Right renal pelvis (tissue), 4 donors: ENCODE measurements around the gene NFIX. TPM values are rescaled to one million over a fixed set of nuclear protein-coding genes. Genes with fewer than 3 reads are reported as not detected.

Experiments
- DNase-seq, 4 donors: peaks; one replicate each; pipeline ENCODE4 v3.0.0-alpha.2; 2013; ENCODE audit warnings: low read depth in 4 of 4, low spot score in 3 of 4, missing footprints in 1 of 4
- polyA plus RNA-seq, 4 donors: library from polyadenylated mRNA; unstranded; fragments of 120-200 nt; gene quantifications; one replicate each; pipeline ENCODE4 v1.2.1, GENCODE V29; 2013; ENCODE audit not compliant: insufficient read length in 4 of 4

NFIX gene
- polyA plus RNA-seq, 4 donors = 18.4 to 24.8 (median 19.4) TPM

DNA sequence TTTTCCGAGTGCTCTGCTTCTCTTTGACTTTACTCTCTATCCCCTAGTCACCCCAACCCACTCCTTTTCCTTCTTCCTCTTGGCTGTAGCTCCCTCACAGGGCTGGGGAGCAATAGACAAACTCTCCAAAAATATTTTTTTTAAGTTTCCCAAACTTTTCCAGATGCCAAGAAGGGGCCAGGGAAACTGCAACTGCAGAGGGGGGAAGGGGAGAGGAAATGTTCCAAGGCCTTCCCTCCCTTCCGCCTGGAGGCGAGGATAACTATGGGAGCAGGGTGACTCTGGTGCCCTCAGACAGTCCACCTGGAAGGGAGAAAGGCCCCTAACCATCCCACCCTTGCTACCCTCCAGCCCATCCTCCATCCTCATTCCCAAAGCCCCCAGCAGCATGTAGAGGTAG lies 58.0 kb downstream of the NFIX start:
- DNase-seq = no peak

DNA sequence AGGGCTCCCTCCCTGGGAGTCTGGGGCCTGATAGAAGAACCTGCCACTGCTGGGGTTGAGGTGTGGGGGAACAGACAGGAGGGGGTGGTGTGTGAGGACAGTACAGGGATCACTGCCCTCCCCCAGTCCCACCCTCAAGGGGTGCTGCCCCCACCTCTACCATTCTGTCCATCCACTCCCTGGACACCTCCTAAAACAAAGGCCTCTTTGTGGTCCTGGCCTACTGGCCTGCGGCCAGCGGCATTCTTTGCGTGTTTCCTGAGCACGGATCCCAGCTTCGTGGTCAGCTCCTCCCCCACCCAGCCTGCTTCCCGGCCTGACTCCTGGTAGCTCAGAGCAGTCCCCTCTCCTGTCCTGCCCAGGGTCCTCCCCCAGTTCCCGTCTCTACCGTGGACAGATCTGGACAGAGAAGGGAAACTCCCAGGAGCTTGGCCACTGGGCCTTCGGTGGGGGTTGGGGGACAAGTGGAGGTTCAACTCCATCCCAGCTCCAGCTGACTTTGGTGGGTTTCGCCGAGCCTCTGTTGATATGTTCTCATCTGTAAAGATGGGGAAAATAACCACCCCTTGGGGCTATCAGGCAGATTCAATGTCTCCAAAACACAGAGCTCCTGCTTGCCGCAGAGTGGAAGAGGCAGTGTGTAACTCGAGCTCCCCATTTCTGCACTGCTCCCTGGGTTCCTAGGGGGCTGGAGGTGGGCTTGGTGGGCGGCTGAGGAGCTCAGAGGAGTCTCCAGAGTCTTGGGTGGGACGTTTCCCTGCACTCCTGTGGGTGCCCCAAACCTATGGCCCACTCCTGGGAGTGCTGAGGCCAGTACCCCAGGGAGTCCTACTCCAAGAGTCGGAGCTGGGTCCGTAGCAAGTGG lies 58.7 kb downstream of the NFIX start:
- peak; percentile 71 to 80 (median 76) for DNase-seq

DNA sequence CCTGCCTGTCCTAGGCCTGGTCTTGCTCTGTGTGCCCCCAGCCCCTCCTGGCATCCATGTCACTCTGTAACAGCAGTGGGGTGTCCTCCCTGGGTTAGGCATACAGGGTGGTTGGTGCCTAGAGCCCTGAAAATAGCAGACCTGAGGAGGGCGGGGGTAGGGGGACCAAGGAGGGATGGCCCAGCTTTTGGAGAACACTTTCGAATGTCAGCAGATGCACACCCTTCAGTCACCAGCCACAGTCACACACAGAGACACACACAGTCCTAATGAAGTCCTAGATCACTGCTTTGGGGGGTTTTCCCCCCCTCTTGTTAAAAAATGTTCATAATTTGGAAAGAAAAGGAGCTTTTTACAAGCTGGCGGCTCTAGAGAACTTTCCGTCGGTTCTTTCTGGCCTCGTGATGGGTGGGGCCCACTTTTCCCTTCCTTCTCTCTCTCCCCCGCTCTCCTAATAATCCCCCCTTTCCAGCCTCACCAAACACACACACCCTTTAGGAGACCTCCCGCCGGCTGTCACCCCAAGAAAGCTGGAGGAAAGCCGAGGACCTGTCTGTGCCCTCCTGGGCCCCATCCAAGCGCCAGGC lies 59.4 kb downstream of the NFIX start:
- no peak for DNase-seq

DNA sequence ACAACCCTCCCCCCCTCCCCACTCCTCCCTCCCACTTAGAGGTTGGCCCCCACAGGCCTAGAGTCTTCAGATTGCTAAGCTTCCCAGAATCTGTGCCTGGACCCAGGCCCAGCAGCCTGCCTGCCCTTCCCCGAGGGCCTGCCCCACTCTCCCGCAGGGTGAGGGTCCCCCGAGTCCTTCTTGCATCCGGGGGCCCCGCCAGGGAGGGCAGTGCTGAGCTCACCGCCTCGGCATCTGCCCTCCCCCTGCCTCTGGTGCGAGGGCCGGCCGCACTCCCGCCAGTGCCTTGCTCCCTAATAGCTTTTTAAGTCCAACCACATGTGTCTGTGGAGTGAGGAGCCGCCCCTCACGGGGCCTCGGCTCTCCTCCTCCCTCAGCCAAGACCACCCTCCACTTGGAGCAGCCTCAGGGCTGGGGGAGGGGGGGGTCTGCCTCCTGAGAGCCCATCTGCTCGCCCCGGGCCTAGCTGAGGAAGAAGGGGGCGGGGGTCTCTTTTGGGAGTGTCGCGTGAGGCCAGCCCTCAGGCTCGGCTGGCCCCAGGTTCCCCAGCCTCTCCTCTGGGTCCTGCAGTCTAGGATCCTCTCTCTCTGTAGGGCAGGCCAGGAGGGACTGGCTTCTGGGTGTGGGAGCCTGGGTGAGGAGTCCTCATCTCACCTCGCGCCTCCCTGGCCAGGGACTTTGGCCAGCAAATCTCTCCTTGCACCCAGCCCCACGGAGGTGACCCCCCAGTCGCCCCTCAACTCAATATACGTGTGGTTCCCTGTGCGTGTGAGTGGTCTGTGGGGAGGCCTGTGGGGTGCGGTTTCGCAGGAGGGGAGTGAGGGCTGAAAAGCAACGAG lies 60.2 kb downstream of the NFIX start:
- DNase-seq = peak in 1 of 4 donors; percentile 53

DNA sequence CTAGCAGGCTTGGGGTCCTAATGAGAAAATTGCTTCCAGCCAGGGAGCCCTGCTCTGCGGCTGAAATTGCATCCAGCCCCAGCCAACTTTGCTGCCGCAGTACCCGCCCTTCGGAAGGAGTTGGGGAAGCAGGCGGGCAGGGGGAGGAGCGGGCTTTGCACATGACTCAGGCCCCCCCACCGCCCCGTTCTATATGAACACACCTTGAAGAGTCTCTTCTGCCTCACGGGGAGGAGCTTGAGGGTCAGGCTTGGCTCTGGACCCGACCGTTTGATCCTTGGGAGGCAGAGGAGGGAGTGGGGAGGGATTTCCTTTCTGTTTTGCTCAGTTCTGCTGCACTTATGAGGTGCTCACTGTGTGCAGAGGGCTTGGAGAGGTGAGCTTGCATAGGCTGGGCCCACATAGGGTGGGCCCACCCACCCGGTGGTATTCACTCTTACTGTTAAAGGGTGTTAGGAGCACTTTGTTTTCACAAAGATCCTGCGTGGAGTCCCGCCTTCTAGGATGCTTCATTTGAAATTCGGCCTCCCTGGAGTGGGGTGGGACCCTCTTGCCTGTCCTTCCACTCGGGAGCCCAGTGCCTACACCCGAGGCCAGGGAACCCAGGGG lies 60.9 kb downstream of the NFIX start:
- DNase-seq = no peak

DNA sequence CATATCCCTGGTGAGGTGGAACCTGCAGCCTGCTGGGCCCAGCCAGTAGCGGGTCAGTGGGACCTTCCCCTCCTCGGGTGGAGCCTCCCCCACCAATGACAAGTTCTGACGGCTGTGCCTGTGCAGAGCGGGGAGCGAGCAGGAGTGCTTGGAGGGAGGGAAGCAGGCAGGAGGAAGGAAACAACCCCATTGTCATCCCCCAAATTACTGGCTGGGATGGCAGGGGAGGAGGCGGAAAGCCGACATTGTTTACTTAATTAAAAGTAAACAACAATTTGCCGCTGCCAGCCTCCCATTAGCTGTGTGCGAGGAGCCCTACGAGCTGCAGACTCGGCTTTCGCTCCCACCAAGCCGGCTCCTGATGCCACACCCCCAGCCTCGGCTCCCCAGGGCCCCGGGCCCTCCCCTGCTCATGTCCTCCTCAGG lies 61.9 kb downstream of the NFIX start:
- DNase-seq = no peak

DNA sequence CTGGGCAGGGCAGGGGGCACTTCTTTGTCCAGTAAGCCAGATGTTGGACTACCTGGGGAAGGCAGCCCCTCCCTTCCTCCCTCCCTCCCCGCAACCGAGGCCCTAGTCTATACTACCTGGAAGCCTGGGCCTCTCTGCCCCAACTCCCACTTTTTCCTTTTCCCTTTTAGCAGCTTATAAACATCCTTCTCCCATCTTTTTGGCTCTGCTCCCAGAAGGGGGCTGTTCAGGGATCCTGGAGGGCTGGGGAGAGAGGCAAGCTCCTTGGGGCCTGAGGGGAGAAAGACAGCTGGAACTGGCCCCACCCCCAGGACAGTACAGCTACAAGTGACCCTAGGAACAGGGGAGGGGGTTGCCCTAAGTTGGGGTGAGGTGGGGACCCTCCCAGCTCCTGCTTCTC lies 62.5 kb downstream of the NFIX start:
- no peak for DNase-seq

DNA sequence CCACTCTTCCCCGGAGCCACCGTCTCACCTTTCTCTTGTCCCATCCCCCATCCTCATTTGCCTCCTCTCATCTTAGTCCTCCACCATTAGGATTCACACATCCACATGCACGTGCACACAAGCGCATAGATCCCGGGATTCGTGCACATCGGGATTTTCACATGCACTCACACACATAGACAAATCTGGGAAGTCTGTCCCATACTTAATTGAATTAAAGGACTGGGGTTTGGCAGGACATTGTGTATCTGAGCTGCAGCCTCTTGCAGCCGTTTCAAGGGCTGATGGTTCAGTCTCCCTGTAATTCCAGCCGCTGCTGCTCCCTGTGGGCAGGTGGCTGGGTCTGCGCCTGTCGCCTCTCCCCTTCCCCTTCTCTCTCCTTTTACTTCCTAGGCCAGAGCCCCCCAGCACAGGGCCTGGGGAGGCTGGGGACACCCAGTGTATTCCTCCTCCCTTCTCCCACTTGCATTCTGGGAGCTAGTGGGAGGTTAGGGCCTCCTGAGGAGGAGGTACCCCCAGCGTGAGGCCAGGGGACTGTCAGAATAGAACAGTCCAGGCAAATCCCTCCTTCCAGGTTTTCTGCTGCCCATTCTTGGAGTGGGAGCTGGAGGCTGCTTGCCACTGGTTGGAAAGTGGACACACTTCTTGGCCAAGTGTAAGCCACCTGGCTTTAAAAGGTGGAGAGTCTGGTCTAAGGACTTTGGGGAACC lies 63.8 kb downstream of the NFIX start:
- DNase-seq = no peak

DNA sequence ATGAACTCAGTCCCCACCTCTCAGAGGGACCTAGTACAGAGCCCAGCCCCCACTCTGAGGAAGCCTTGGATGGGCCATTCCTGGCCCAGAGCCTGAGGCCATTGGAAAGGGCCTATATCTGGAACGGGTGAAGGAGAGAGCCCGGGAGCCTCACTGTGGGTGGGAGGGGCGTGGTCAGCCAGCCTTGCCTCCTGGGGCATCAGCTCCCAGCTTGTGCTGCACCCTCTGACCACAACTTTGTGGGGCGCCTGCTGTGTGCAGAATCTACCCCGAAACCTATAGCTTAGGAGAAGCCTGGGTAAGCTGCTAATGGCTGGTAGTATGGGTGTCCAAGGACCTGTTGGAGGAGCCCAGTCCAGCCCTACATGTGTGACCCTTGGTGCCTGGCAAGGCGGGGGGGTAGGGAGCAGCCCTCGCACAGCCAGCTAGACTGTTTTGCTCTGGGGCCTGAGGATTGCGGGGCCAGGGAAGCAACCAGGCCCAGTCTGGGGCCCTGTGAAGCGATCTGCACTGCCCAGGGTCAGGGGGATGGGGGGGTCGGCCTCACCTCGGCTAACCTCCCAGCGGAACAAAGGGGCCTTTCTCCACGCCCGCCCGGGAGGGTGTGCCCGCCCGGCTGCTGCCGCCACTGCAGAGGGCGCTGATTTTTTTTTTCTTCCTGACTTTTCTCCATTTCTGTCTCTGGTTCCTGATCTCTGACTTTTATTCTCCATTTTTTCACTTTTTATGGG lies 65.1 kb downstream of the NFIX start:
- DNase-seq = no peak

DNA sequence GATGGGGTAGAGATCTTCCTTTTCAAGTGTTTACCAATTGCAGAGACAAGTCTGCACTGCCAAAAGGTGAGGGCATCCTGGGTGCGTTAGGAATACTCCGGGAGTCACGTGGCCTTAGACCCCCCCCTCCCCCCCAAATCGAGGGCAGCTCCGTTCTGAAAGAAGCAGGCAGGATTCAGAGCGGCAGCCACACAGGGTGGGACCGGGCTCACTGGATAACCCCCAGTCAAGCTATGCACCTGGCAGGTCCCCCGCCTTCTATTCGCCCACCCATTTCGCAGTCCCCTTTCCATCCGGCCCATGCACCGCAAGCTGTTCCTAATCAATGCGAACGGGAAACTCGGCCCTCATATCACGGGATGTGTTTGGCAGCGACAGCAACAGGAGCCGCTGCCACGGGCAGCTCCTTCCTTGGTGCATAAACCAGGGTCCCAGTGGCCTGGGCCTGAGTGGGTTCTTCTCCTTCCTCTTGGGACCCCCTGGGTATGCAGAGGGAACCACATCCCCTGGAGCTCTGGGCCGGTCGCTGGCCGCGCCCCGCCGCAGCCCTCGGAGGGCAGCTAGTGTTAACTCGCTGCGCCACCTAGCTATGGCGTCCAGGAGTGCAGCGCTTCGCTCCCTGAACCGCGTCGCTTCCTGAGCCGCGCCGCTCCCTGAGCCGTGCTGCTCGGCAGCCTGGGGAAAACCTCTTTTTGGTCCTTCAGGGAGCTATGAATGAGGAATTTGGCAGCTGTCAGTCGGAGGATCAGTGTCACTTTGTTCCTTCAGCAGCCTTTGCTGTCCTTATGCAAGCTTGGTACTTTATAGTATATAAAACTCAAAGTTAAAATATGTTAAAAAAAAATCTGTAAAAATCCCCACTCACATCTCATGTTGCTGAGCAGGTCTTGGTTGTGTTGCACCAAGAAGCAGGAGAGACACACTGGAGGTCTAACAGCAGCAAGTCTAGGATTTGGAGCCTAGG lies 66.0 kb downstream of the NFIX start:
- DNase-seq = peak in 2 of 4 donors; percentile 67 to 86

DNA sequence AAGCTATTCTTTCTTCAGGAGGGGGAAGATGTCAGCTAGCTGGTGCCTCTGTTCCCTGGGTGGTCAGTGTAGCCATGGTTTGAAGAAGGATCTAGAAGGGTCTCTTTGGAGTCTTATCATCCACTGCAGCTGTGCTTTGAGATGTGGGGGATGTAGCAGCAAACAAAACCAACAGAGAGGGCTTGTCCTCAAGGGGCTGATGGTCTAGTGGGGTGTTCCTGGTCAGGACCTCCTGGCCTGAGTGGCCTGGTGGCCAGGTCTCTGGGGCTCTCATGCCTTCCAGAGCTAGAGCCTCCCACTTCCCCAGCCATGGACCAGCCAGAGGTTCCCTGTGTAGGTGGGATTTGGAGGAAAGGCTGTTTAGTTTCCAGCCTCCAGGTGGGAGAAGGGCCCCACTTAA lies 67.0 kb downstream of the NFIX start:
- no peak for DNase-seq

DNA sequence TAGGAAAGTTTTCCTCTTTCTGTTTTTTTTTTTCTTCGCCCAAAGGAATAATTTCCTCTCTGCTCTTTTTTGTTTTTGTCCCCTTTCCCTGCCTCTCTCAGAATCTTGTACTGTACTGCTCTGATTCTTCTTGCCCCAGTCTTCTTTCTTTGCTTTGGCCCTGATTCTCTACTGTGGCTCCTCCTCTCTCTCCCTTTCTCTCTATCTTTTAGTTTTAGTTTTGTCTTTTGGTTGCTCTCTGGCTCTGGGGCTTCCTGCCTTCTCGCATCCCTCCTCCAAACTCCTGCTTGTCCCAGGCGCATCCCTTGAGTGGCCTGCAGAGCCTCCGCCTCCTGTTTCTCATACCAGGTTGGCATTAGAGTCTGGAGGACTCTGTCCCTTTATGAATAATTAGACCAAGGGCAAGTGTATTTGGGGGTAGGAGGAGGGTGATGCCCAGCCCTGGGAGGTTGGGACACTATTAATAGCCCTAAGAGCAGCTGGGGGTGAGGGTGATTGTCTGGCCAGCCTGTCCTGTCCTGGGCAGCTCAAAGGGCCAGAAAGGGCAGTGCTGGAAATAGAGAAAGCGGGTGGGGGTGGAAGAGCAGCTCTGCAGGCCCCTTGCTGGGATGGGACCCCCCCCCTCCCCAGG lies 68.3 kb downstream of the NFIX start:
- no peak for DNase-seq

DNA sequence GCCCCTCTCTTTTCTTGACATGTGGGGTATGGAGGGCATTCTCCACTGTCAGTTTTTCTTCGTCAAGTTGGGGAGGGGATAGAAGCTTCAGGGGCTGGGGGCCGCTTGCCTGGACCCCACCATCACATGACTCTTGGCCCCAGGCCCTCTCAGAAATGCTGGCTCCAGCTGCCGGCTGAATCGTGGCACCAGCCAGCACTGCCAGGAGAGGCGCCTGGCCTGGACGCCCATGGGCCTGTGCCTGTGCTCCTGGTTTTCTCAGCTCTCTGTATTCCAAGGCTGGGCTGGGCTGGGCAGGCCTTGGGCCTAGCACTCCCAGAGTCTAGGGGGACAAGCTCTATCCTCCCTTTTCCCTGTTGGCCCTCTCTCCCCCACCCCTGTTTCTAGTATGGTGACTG lies 68.8 kb downstream of the NFIX start:
- no peak for DNase-seq

DNA sequence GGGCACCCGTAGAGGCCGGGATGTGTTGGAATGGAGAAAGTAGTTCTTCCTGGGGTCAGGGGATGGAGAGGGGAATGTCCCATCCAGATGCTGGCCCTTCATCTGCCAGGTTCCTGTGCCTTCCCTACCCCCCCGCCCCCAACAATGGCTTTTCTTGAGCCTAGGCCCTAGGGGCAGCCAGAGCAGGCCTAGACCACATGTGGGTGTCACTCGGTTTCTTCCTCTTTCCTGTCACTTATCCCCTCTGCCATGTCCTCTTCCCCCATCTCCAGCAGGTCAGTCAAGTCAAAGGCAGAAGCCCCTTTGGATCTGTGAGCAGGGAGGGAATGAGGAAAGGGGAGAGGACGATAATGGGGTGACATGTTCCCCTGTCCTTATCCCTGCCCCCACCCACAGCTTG lies 71.0 kb downstream of the NFIX start:
- DNase-seq = no peak

DNA sequence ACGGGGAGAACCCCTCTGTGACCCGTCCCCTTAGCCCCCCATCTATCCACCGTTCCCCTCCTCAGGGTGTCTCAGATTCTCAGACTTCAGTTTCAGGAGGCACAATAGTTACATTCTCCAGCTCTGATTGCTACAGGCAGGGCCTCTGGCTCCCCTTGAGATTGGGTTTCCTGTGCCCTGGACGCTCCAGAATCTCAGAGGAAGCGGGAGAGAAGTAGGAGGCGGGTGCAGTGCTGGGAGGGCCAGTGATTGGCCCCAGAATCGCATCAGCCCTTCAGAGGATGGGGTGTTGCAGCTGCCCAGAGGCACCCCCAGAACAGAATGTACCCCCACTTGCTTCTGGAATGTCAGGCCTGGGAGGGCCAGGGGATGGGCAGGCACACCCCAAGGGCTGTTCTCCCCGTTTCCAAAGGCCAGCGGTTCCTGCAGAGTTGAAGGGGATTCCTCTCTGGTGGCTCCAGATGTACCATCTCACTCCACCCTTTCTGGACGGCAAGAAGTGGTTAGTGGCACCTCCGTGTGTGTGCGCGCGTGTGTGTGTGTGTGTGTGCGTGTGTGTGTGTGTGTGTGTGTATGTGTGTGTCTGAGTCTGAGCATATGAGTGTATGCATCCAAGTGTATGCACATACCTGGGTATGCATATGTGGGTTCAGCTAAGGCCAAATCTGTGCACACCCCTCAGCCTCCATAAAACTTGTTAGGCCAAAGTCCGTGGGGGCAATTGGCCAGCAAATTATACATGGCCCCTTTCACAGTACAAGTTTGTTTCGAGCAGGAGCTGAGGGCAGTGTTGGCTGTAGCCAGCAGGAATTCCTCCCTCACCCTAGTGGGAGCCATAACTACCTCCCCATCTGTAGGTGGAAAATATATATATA lies 71.9 kb downstream of the NFIX start:
- no peak for DNase-seq

DNA sequence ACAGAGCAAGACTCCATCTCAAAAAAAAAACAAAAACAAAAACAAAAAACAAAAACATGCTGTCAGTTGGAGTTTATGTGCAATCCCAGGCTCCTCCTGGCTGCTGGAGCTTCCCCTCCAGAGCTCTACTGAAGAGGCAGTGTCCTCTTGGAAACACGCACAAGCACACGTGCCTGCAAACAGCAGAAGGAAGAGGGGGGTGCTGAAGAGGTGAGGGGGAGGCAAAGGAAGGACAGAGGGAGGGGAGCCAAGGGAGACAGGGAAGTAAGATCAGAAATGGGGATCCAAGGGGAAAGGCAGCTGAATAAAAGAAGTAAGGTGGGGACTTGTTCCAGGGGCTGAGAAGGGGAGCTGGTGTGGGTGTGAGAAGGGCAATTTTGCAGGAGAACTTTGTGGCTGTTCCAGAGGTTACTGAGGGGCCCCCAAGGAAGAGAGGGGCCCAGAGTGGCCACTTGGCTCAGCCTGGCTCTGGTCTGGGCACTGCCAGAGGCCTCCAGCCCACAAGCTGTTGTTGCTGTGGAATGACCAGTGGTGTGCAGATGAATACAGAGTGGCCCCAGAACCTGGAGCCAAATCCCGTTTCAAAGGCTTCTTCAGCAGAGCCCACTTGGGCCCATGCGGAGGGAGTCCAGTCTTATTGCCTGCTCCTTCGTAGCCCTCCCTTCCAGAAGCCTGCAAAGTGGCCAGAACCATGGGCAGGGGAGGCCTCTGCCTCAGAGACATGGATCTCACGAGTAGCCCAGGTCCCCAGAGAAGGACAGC lies 73.0 kb downstream of the NFIX start:
- no peak for DNase-seq
